Daoy (cell line): ENCODE data around the gene C19orf12. TPM values are rescaled to one million over a fixed set of nuclear protein-coding genes. Genes with fewer than 3 reads are reported as not detected.
A peak's percentile ranks its signal among the peaks of the same experiment; 100 is the strongest.
"Not testable (repeated sequence)": the region's sequence is repeated elsewhere in the genome, so short reads cannot be mapped to it uniquely, and the experiment has no call there.

Source experiments
- DNase-seq: peaks from one replicate; pipeline ENCODE4 v3.0.0-alpha.2; 2015; ENCODE audit warnings: low read depth
- total RNA-seq: library from RNA; depleted of rRNA; stranded (reverse); fragments of >200 nt; shearing (Covaris generic); gene quantifications from 2 replicates; pipeline ENCODE4 v1.2.3, GENCODE V29; 2014

The C19orf12 gene
- total RNA-seq, 1 experiment from 2014 or later: 47.8 TPM

GRCh38 chr19:29731331-29731850 is 16.3 kb upstream of the C19orf12 start:
- DNase-seq: no peak

- no peak for DNase-seq
These were observed 12.8 kb upstream of the C19orf12 start for GRCh38 chr19:29727906-29728305.

GRCh38 chr19:29724746-29725145 is 9.7 kb upstream of the C19orf12 start:
- DNase-seq: no peak

- peak; percentile 30 for DNase-seq
These were observed 9.1 kb upstream of the C19orf12 start for GRCh38 chr19:29724102-29724641.

GRCh38 chr19:29717051-29717450 is 2.0 kb upstream of the C19orf12 start:
- DNase-seq: no peak

- DNase-seq: peak; percentile 52
These were observed 880 bp upstream of the C19orf12 start for GRCh38 chr19:29715701-29716581.

- DNase-seq: no peak
These were observed 599 bp downstream of the C19orf12 start for GRCh38 chr19:29714371-29714952.

GRCh38 chr19:29712744-29713516 is 2.1 kb downstream of the C19orf12 start:
- DNase-seq: no peak

GRCh38 chr19:29711584-29712132 is 3.4 kb downstream of the C19orf12 start:
- DNase-seq: no peak

- not testable (repeated sequence) for DNase-seq
These were observed 5.6 kb downstream of the C19orf12 start for GRCh38 chr19:29709440-29709798.

GRCh38 chr19:29708554-29709439 is 6.3 kb downstream of the C19orf12 start:
- DNase-seq: no peak

- DNase-seq: no peak
These were observed 8.4 kb downstream of the C19orf12 start for GRCh38 chr19:29706635-29707034.

- DNase-seq: no peak
These were observed 9.4 kb downstream of the C19orf12 start for GRCh38 chr19:29705706-29706105.

- DNase-seq: no peak
These were observed 10.2 kb downstream of the C19orf12 start for GRCh38 chr19:29704562-29705558.

- DNase-seq: no peak
These were observed 12.1 kb downstream of the C19orf12 start for GRCh38 chr19:29702963-29703320.

- no peak for DNase-seq
These were observed 12.7 kb downstream of the C19orf12 start for GRCh38 chr19:29702161-29702962.

- no peak for DNase-seq
These were observed 14.6 kb downstream of the C19orf12 start for GRCh38 chr19:29700498-29700897.

GRCh38 chr19:29699861-29700260 is 15.2 kb downstream of the C19orf12 start:
- no peak for DNase-seq
